CD4-positive, CD25-positive, alpha-beta regulatory T cell (primary cell): ENCODE measurements around the gene DNAH14. TPM values are rescaled to one million over a fixed set of nuclear protein-coding genes. Genes with fewer than 3 reads are reported as not detected.

Experiments
- ATAC-seq, 2 donors: fragments of 150-1000 bp; cut with Tn5 transposase; one replicate each; pipeline ENCODE4 v1.10.0; 2021; ENCODE audit warnings: low read depth in 2 of 2, moderate number of reproducible peaks in 2 of 2, moderate library complexity in 1 of 2
- DNase-seq, 3 donors: peaks; one replicate each; pipeline versions ENCODE4 v3.0.0 to v3.0.0-alpha.2; 2012 to 2022; ENCODE audit warnings: mixed read lengths in 1 of 3
- H3K27ac ChIP-seq: one replicate; pipeline ENCODE4 v1.7.0; 2013; ENCODE audit warnings: mild to moderate bottlenecking, low read length; ENCODE audit not compliant: insufficient read depth, poor library complexity, severe bottlenecking
- H3K27me3 ChIP-seq: one replicate; pipeline ENCODE4 v1.7.0; 2013; ENCODE audit warnings: low read length; ENCODE audit not compliant: control insufficient read depth, insufficient read depth
- H3K36me3 ChIP-seq: one replicate; pipeline ENCODE4 v1.7.0; 2013; ENCODE audit warnings: mild to moderate bottlenecking, low read length, moderate library complexity; ENCODE audit not compliant: control insufficient read depth, insufficient read depth
- H3K4me1 ChIP-seq: 2 replicates; pipeline ENCODE4 v1.7.0; 2013; ENCODE audit warnings: mild to moderate bottlenecking, low read length; ENCODE audit not compliant: insufficient read depth, control insufficient read depth, poor library complexity, severe bottlenecking
- H3K4me3 ChIP-seq: one replicate; pipeline ENCODE4 v1.7.0; 2013; ENCODE audit warnings: low read depth, mild to moderate bottlenecking, low read length, moderate library complexity
- H3K9me3 ChIP-seq, 2 experiments: 1 replicate in 1 of 2; 2 replicates in 1 of 2; pipeline ENCODE4 v1.7.0; 2013; ENCODE audit warnings: low read length in 2 of 2, mild to moderate bottlenecking in 1 of 2, moderate library complexity in 1 of 2; ENCODE audit not compliant: control insufficient read depth in 2 of 2
- H3K27ac Mint-ChIP-seq, 3 donors: one replicate each; pipeline ENCODE4 v1.8.0; 2020 to 2022; ENCODE audit warnings: mild to moderate bottlenecking in 3 of 3, mixed read lengths in 3 of 3, moderate library complexity in 2 of 3
- H3K27me3 Mint-ChIP-seq: one replicate; pipeline ENCODE4 v1.8.0; 2022; ENCODE audit warnings: mild to moderate bottlenecking, mixed read lengths
- H3K36me3 Mint-ChIP-seq: one replicate; pipeline ENCODE4 v1.8.0; 2020; ENCODE audit warnings: mixed read lengths
- H3K4me1 Mint-ChIP-seq, 4 donors: one replicate each; pipeline ENCODE4 v1.8.0; 2020 to 2022; ENCODE audit warnings: mixed read lengths in 4 of 4, mild to moderate bottlenecking in 1 of 4
- H3K4me3 Mint-ChIP-seq, 4 donors: one replicate each; pipeline ENCODE4 v1.8.0; 2020 to 2022; ENCODE audit warnings: mild to moderate bottlenecking in 4 of 4, mixed read lengths in 4 of 4, moderate library complexity in 3 of 4
- H3K9me3 Mint-ChIP-seq, 7 donors: one replicate each; pipeline ENCODE4 v1.8.0; 2020 to 2022; ENCODE audit warnings: mixed read lengths in 7 of 7, mild to moderate bottlenecking in 3 of 7, moderate library complexity in 2 of 7
- polyA plus RNA-seq, 4 donors: library from polyadenylated mRNA; unstranded; fragments of 300-500 nt; fragmentation: Illumina TruSeq; gene quantifications; one replicate each; pipeline ENCODE4 v1.2.3, GENCODE V29; 2021
- total RNA-seq: library from RNA; stranded (reverse); gene quantifications from one replicate; pipeline ENCODE4 v1.2.3, GENCODE V29; 2022

Gene DNAH14
- total and polyA plus RNA-seq, 5 donors from 2014 or later: 0.02 to 0.13 TPM; not detected in 3

- peaks cover 63% of the 10 kb centered on the region for H3K36me3 Mint-ChIP-seq
- ATAC-seq: no peak
- no peak overlapping the region for H3K4me3 ChIP-seq
- H3K9me3 Mint-ChIP-seq: no peaks in the 10 kb centered on the region
- no peak for DNase-seq
- H3K4me1 Mint-ChIP-seq: peaks cover 0 to 20% (median 10%) of the 10 kb centered on the region in 4 donors
- no peak overlapping the region for H3K27ac ChIP-seq
- no peaks in the 10 kb centered on the region for H3K9me3 ChIP-seq
- no peaks in the 10 kb centered on the region for H3K4me1 ChIP-seq
- peak overlapping the region in 1 of 3 donors; percentile 83 for H3K27ac Mint-ChIP-seq
- H3K27me3 ChIP-seq: no peaks in the 10 kb centered on the region
- no peaks in the 10 kb centered on the region for H3K27me3 Mint-ChIP-seq
- no peak overlapping the region for H3K4me3 Mint-ChIP-seq
- H3K36me3 ChIP-seq: peaks cover 89% of the 10 kb centered on the region
Measured at GRCh38 chr1:225409051-225409450, 479.6 kb downstream of the DNAH14 start.

GRCh38 chr1:225410036-225410435 is 480.6 kb downstream of the DNAH14 start:
- Mint-ChIP-seq H3K4me3 (no peak overlapping the region), H3K27me3 (no peaks in the 10 kb centered on the region), H3K4me1 (peaks cover under 1 to 25% (median 14%) of the 10 kb centered on the region in 4 donors), H3K9me3 (peaks cover 0 to 1% (median 0%) of the 10 kb centered on the region in 7 donors), H3K36me3 (peaks cover 63% of the 10 kb centered on the region), H3K27ac (peak overlapping the region in 1 of 3 donors; percentile 83)
- no peaks in the 10 kb centered on the region for H3K9me3 ChIP-seq
- DNase-seq: no peak
- H3K27ac ChIP-seq: no peak overlapping the region
- H3K27me3 ChIP-seq: no peaks in the 10 kb centered on the region
- no peak overlapping the region for H3K4me3 ChIP-seq
- H3K4me1 ChIP-seq: no peaks in the 10 kb centered on the region
- ATAC-seq: no peak
- H3K36me3 ChIP-seq: peaks cover 89% of the 10 kb centered on the region

- peaks cover 91% of the 10 kb centered on the region for H3K36me3 ChIP-seq
- H3K4me1 Mint-ChIP-seq: peaks cover 9 to 30% (median 21%) of the 10 kb centered on the region in 4 donors
- H3K9me3 Mint-ChIP-seq: peaks cover 0 to 1% (median 0%) of the 10 kb centered on the region in 7 donors
- ATAC-seq (no peak), DNase-seq (no peak)
- peaks cover 61% of the 10 kb centered on the region for H3K36me3 Mint-ChIP-seq
- H3K27ac ChIP-seq: no peak overlapping the region
- no peaks in the 10 kb centered on the region for H3K4me1 ChIP-seq
- no peaks in the 10 kb centered on the region for H3K9me3 ChIP-seq
- no peaks in the 10 kb centered on the region for H3K27me3 Mint-ChIP-seq
- H3K4me3 ChIP-seq: no peak overlapping the region
- no peaks in the 10 kb centered on the region for H3K27me3 ChIP-seq
- no peak overlapping the region for H3K27ac Mint-ChIP-seq
- no peak overlapping the region for H3K4me3 Mint-ChIP-seq
Measured at GRCh38 chr1:225412321-225412720, 482.8 kb downstream of the DNAH14 start.

- Histone ChIP-seq H3K27ac (no peak overlapping the region), H3K36me3 (peaks cover 92% of the 10 kb centered on the region), H3K27me3 (no peaks in the 10 kb centered on the region), H3K4me3 (no peak overlapping the region), H3K9me3 (no peaks in the 10 kb centered on the region), H3K4me1 (no peaks in the 10 kb centered on the region)
- Mint-ChIP-seq H3K4me3 (no peak overlapping the region), H3K27me3 (no peaks in the 10 kb centered on the region), H3K4me1 (peaks cover 12 to 33% (median 25%) of the 10 kb centered on the region in 4 donors), H3K27ac (peak overlapping the region in 1 of 3 donors; percentile 26), H3K9me3 (peaks cover 0 to 1% (median 0%) of the 10 kb centered on the region in 7 donors), H3K36me3 (peaks cover 61% of the 10 kb centered on the region)
- no peak for ATAC-seq
- no peak for DNase-seq
Measured at GRCh38 chr1:225412803-225413351, 483.4 kb downstream of the DNAH14 start.

- Histone ChIP-seq H3K27ac (no peak overlapping the region), H3K9me3 (no peaks in the 10 kb centered on the region), H3K4me1 (no peaks in the 10 kb centered on the region), H3K27me3 (no peaks in the 10 kb centered on the region), H3K4me3 (no peak overlapping the region), H3K36me3 (peaks cover 92% of the 10 kb centered on the region)
- peak overlapping the region in 1 of 3 donors; percentile 36 for H3K27ac Mint-ChIP-seq
- peaks cover 64% of the 10 kb centered on the region for H3K36me3 Mint-ChIP-seq
- H3K27me3 Mint-ChIP-seq: no peaks in the 10 kb centered on the region
- no peak overlapping the region for H3K4me3 Mint-ChIP-seq
- H3K4me1 Mint-ChIP-seq: peaks cover 19 to 35% (median 24%) of the 10 kb centered on the region in 4 donors
- peaks cover 0 to 1% (median 0%) of the 10 kb centered on the region in 7 donors for H3K9me3 Mint-ChIP-seq
- ATAC-seq: no peak
- DNase-seq: peak in 1 of 3 donors; percentile 39
Measured at GRCh38 chr1:225413708-225414375, 484.4 kb downstream of the DNAH14 start.

DNA sequence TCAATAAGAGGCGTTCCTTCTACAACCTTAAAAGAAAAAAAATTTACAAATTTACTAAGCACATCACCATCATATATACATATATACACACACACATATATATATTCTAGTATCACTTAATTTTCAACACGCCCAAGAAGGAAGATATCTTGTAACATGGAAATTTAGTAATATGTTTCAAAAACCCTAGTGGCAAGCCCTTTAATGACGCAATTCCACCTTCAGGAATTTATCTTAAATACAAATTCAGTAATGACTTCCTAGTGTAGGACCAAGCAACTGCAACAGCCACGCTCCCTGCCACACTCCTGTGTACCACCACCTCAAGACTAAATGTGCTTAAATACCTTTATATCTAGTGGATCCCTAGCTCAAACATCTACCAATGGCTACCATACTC is 485.8 kb downstream of the DNAH14 start:
- no peak overlapping the region for H3K4me3 Mint-ChIP-seq
- no peaks in the 10 kb centered on the region for H3K4me1 ChIP-seq
- no peaks in the 10 kb centered on the region for H3K27me3 ChIP-seq
- no peaks in the 10 kb centered on the region for H3K27me3 Mint-ChIP-seq
- H3K27ac Mint-ChIP-seq: no peak overlapping the region
- peaks cover 23 to 31% (median 26%) of the 10 kb centered on the region in 4 donors for H3K4me1 Mint-ChIP-seq
- H3K4me3 ChIP-seq: no peak overlapping the region
- H3K36me3 Mint-ChIP-seq: peaks cover 58% of the 10 kb centered on the region
- peaks cover 0 to 1% (median 0%) of the 10 kb centered on the region in 7 donors for H3K9me3 Mint-ChIP-seq
- H3K36me3 ChIP-seq: peaks cover 93% of the 10 kb centered on the region
- H3K27ac ChIP-seq: no peak overlapping the region
- no peaks in the 10 kb centered on the region for H3K9me3 ChIP-seq
- ATAC-seq: no peak
- no peak for DNase-seq

DNA sequence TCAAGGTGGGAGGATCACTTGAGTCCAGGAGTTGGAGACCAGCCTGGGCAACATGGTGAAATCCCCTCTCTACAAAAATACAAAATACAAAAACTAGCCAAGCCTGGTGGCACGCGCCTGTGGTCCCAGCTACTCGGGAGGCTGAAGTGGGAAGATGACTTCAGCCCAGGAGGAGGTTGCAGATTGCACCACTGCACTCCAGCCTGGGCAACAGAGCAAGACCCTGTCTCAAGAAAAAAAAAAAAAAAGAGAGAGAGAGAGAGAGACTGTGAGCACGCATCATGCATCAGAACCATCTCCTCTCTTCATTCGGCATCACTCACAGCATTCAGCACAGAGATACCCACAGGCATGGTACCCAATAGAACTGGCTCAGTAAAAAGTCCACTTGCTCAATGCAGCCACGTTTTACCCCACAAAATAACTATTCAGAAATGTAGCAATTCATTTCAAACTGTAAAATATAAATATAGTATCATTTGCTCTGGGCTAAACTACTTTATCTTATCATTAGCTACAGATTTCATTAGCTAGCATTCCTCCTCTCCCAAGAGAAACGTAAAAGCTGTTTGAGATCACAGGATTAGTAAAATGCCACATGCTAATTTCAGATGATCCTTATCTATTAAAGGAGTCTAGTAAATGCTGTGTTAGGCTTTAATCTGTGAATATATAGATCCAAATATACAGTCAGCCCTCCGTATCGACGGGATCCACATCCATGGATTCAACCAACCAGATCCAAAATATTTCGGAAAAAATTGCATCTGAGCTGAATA is 486.7 kb downstream of the DNAH14 start:
- DNase-seq (no peak), ATAC-seq (no peak)
- H3K9me3 Mint-ChIP-seq: peaks cover 0 to 1% (median 0%) of the 10 kb centered on the region in 7 donors
- H3K4me3 Mint-ChIP-seq: no peak overlapping the region
- H3K4me1 Mint-ChIP-seq: peaks cover 28 to 33% (median 29%) of the 10 kb centered on the region in 4 donors
- H3K27me3 Mint-ChIP-seq: no peaks in the 10 kb centered on the region
- no peaks in the 10 kb centered on the region for H3K4me1 ChIP-seq
- H3K27ac Mint-ChIP-seq: no peak overlapping the region
- H3K36me3 ChIP-seq: peaks cover 93% of the 10 kb centered on the region
- H3K27ac ChIP-seq: no peak overlapping the region
- peaks cover 54% of the 10 kb centered on the region for H3K36me3 Mint-ChIP-seq
- no peaks in the 10 kb centered on the region for H3K9me3 ChIP-seq
- H3K4me3 ChIP-seq: no peak overlapping the region
- no peaks in the 10 kb centered on the region for H3K27me3 ChIP-seq
